Duodenal mucosa (tissue), 2 donors: ENCODE data around the gene QSOX1.

Experiments
- H3K27ac ChIP-seq: one replicate; pipeline ENCODE4 v1.7.0; 2013; ENCODE audit warnings: low read depth, low read length
- H3K27me3 ChIP-seq, 2 donors: one replicate each; pipeline ENCODE4 v1.7.0; 2013; ENCODE audit warnings: low read length in 2 of 2, control low read depth in 1 of 2; ENCODE audit not compliant: insufficient read depth in 2 of 2, control insufficient read depth in 1 of 2
- H3K36me3 ChIP-seq, 2 donors: one replicate each; pipeline ENCODE4 v1.7.0; 2013; ENCODE audit warnings: low read length in 2 of 2, control low read depth in 1 of 2; ENCODE audit not compliant: insufficient read depth in 2 of 2, control insufficient read depth in 1 of 2
- H3K4me1 ChIP-seq, 2 donors: one replicate each; pipeline ENCODE4 v1.7.0; 2013; ENCODE audit warnings: low read length in 2 of 2, control low read depth in 1 of 2; ENCODE audit not compliant: insufficient read depth in 2 of 2, control insufficient read depth in 1 of 2
- H3K4me3 ChIP-seq, 2 donors: one replicate each; pipeline ENCODE4 v1.7.0; 2013; ENCODE audit warnings: low read length in 2 of 2, low read depth in 1 of 2
- H3K9ac ChIP-seq, 2 donors: one replicate each; pipeline ENCODE4 v1.7.0; 2013; ENCODE audit warnings: low read length in 2 of 2, low read depth in 1 of 2
- H3K9me3 ChIP-seq, 2 donors: one replicate each; pipeline ENCODE4 v1.7.0; 2013; ENCODE audit warnings: low read length in 2 of 2, control low read depth in 1 of 2; ENCODE audit not compliant: control insufficient read depth in 1 of 2

The QSOX1 gene

GRCh38 chr1:180186831-180187230 is 32.2 kb downstream of the QSOX1 start:
- Histone ChIP-seq H3K4me3 (no peak overlapping the region), H3K9me3 (no peaks in the 10 kb centered on the region), H3K9ac (no peak overlapping the region), H3K4me1 (no peaks in the 10 kb centered on the region), H3K36me3 (peaks cover 43 to 94% of the 10 kb centered on the region in 2 donors), H3K27me3 (no peaks in the 10 kb centered on the region), H3K27ac (no peak overlapping the region)

GRCh38 chr1:180187626-180188025 is 33.0 kb downstream of the QSOX1 start:
- no peaks in the 10 kb centered on the region for H3K27me3 ChIP-seq
- H3K36me3 ChIP-seq, result peaks cover 35 to 93% of the 10 kb centered on the region in 2 donors
- no peak overlapping the region for H3K4me3 ChIP-seq
- H3K9ac ChIP-seq, result no peak overlapping the region
- H3K27ac ChIP-seq, result no peak overlapping the region
- no peaks in the 10 kb centered on the region for H3K4me1 ChIP-seq
- no peaks in the 10 kb centered on the region for H3K9me3 ChIP-seq

DNA sequence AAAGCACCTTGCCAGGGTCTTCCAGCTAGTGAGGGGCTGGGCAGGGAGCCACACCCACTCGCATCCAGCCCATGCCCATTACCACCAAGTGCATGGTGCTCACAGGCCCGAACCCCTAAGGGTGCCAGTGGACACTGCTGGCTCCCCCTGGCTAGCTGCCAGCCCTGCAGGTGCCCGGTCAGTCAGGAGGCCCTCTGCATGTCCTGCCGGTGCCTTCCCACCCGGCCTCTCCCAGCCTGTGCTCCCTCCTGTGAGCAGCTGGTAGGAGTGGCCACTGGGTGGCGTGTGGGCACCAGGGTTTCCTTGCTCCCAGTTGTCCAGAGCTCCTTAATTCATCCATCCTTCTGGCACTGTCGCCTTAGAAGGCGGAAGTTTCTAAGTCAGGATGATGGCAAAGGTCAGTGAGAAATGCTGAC is 33.4 kb downstream of the QSOX1 start:
- Histone ChIP-seq H3K27ac (no peak overlapping the region), H3K9ac (no peak overlapping the region), H3K36me3 (peaks cover 39 to 89% of the 10 kb centered on the region in 2 donors), H3K27me3 (no peaks in the 10 kb centered on the region), H3K9me3 (no peaks in the 10 kb centered on the region), H3K4me1 (peaks cover 0 to 1% of the 10 kb centered on the region in 2 donors), H3K4me3 (no peak overlapping the region)

DNA sequence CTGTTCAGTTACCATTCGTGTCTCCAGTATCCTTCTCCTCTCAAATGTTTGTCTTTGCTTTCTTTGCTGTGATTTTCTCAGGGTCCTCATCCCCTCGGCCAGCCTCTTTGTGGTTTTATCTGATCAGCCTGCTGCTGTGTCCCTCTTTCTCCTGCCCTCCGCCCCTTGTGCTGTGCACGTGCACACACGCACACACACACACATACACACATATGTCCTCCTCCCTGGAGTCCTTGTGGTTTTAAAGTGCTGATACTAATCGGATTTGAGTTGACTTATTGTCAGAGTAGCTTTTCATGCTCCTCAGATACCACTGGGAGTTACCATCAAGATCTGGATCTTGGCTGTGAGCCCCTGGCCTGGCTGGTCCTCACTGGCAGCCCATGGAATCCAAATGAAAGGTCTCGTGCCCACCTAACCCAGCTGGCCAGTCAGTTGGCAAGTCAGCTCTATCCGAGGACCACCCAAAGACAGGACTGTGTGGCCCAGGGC is 34.1 kb downstream of the QSOX1 start:
- Histone ChIP-seq H3K9me3 (no peaks in the 10 kb centered on the region), H3K36me3 (peaks cover 35 to 87% of the 10 kb centered on the region in 2 donors)

DNA sequence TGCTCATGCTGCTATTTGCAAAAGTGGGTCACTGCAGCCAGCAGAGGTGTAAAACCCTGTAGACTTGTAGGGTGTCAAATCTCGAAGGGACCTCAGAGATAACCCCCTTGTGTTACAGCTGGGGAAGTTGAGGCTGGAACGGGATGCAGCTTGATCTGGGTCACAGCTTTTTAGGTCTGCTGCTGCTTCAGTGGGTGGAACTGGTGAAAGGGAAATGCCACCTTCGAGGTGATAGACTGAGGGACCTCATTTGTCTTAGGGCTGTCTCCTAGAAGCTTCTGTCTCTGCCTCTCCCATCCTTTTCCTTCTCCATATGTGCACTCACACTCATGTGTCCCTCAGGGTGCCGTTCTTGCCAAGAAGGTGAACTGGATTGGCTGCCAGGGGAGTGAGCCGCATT is 35.4 kb downstream of the QSOX1 start:
- peaks cover 36 to 85% of the 10 kb centered on the region in 2 donors for H3K36me3 ChIP-seq

More for the DNA sequence above, 34.1 kb downstream of the QSOX1 start:
- Histone ChIP-seq H3K27ac (no peak overlapping the region), H3K27me3 (no peaks in the 10 kb centered on the region), H3K9ac (no peak overlapping the region), H3K4me1 (peaks cover 2 to 4% of the 10 kb centered on the region in 2 donors), H3K4me3 (no peak overlapping the region)

GRCh38 chr1:180192172-180192571 is 37.5 kb downstream of the QSOX1 start:
- Histone ChIP-seq H3K4me3 (no peak overlapping the region), H3K9ac (no peak overlapping the region), H3K36me3 (peaks cover 22 to 79% of the 10 kb centered on the region in 2 donors), H3K9me3 (no peaks in the 10 kb centered on the region), H3K27me3 (no peaks in the 10 kb centered on the region), H3K27ac (no peak overlapping the region), H3K4me1 (peaks cover 4 to 13% of the 10 kb centered on the region in 2 donors)

More for the DNA sequence above, 35.4 kb downstream of the QSOX1 start:
- H3K9ac ChIP-seq, result no peak overlapping the region
- no peak overlapping the region for H3K27ac ChIP-seq
- H3K27me3 ChIP-seq, result no peaks in the 10 kb centered on the region
- no peaks in the 10 kb centered on the region for H3K9me3 ChIP-seq
- H3K4me1 ChIP-seq, result peaks cover 4 to 13% of the 10 kb centered on the region in 2 donors
- no peak overlapping the region for H3K4me3 ChIP-seq

DNA sequence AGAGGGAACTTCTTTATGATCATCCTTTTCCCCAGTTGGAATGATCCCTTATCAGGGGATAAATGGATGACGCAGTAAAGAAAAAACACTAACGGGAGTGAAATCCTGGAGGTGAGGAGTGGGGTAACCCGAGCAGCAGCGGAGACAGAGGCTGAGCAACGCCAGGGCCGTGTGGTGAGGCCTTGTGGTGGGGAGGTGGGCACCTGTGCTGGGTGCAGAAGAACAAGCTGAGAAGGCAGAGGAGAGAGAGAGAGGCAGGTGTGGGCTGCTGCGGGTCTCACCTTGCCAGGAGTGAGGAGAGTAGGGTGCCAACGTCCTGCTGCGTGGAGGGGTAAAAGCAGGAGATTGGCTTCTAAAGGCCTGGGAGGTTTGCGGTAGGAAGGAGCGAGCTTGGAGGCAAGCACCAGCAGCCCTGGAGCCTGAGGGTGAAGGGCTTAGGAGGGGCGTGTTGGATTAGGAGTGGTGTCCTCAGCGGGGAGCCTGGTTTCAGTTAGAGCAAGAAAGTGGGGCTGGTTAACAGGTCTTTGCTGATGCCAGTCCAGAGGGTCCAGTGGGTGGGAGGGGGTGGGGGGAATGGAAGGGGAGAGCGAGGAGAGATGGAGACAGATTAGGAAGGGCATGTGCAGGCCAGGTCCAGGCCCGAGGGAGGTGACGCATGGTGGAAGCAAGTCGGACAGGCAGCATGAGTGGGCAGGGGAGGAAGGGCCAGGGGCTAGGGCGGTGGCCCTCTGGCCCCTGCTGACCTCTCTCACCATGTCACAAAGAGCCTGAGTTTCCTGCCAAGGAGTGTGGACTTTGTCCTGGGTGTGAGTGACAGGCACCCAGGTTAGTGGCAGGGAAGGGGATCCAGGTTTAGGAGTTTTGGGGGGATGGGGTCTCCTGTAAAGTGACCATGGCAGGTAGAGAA is 38.7 kb downstream of the QSOX1 start:
- H3K4me1 ChIP-seq, result peaks cover 4 to 13% of the 10 kb centered on the region in 2 donors
- H3K27ac ChIP-seq, result no peak overlapping the region
- H3K27me3 ChIP-seq, result no peaks in the 10 kb centered on the region
- H3K36me3 ChIP-seq, result peaks cover 28 to 76% of the 10 kb centered on the region in 2 donors
- H3K9me3 ChIP-seq, result no peaks in the 10 kb centered on the region
- no peak overlapping the region for H3K4me3 ChIP-seq
- no peak overlapping the region for H3K9ac ChIP-seq

- peaks cover 4 to 13% of the 10 kb centered on the region in 2 donors for H3K4me1 ChIP-seq
- no peak overlapping the region for H3K9ac ChIP-seq
- no peaks in the 10 kb centered on the region for H3K27me3 ChIP-seq
- H3K9me3 ChIP-seq, result no peaks in the 10 kb centered on the region
- H3K27ac ChIP-seq, result no peak overlapping the region
- peaks cover 28 to 69% of the 10 kb centered on the region in 2 donors for H3K36me3 ChIP-seq
- H3K4me3 ChIP-seq, result no peak overlapping the region
Observed at GRCh38 chr1:180194048-180194425, 39.4 kb downstream of the QSOX1 start.

DNA sequence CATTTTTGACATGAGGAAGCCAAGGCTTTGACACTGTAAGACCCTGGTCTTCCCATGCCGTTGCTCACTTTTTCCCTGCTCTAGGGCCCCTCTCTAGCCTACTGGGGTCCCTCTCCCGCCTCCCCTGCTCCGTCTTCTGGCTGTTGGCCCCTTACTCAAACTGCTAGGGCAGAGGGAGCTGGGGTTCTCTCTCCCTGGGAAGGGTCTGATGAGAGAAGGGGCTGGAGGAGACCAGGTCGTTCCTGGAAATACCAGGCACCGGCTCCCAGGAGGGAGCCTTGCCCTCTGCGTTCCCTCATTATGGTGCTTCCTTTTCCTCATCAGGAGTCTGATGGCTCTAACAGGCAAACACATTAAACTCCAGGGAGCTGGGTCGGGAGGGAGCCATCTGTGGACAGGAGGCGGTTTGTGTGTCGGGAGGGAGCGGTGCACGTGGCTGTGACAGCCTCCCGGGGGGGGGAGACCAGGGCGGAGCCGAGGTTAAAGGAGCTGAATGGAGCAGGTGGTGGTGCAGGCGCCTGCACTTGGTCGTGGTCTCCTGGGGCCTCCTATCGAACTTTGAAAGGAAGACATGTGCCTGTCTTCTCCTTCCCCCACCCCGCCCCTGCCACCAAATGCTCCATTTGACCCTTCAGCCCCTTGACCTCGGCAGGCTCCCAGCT is 40.0 kb downstream of the QSOX1 start:
- H3K36me3 ChIP-seq, result peaks cover 27 to 65% of the 10 kb centered on the region in 2 donors

DNA sequence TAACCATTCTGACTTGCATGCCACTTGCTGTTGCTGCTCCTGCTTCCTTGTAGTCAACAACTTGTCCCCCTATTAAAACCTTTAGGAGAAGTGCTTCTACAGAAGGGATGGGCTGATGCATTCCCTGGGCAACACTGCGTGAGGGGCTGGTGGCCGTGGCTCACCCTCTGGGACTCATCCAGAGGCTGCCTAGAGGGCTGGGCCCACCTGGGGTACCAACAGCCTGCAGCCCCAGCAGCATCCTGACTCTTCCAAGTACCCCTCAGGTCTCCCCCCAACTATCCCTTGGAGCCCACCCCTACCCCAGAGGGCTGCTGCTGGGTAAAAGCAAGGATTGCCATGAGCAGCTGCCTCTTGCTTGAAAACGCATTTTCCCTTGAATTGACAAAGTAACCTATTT is 40.7 kb downstream of the QSOX1 start:
- Histone ChIP-seq H3K9ac (no peak overlapping the region), H3K9me3 (no peaks in the 10 kb centered on the region), H3K4me3 (no peak overlapping the region), H3K4me1 (peaks cover 4 to 13% of the 10 kb centered on the region in 2 donors), H3K36me3 (peaks cover 23 to 57% of the 10 kb centered on the region in 2 donors), H3K27me3 (no peaks in the 10 kb centered on the region), H3K27ac (no peak overlapping the region)

More for the DNA sequence above, 40.0 kb downstream of the QSOX1 start:
- H3K4me1 ChIP-seq, result peaks cover 4 to 13% of the 10 kb centered on the region in 2 donors
- no peak overlapping the region for H3K27ac ChIP-seq
- no peak overlapping the region for H3K9ac ChIP-seq
- H3K9me3 ChIP-seq, result no peaks in the 10 kb centered on the region
- H3K27me3 ChIP-seq, result no peaks in the 10 kb centered on the region
- H3K4me3 ChIP-seq, result no peak overlapping the region
